Body of pancreas (tissue), 4 donors: ENCODE data around the gene GLI1. TPM values are rescaled to one million over a fixed set of nuclear protein-coding genes. Genes with fewer than 3 reads are reported as not detected.
A peak's percentile ranks its signal among the peaks of the same experiment; 100 is the strongest.
"Not testable (repeated sequence)": the region's sequence is repeated elsewhere in the genome, so short reads cannot be mapped to it uniquely, and the experiment has no call there.

Experiments used
- ATAC-seq: fragments of 150-250 bp; one replicate; pipeline ENCODE4 v1.9.1; 2016
- DNase-seq, 4 donors: peaks; one replicate each; pipeline ENCODE4 v3.0.0-alpha.2; 2019
- H3K27ac ChIP-seq, 4 donors: fragments of 200-600 bp; sonication (generic); 1 replicate in 3 of 4; 2 replicates in 1 of 4; pipeline versions ENCODE4 v1.5.1 to v1.6.1; 2016 to 2019; ENCODE audit warnings: mild to moderate bottlenecking in 1 of 4, mixed read lengths in 1 of 4, moderate library complexity in 1 of 4
- H3K27me3 ChIP-seq, 2 donors: fragments of 200-600 bp; sonication (generic); one replicate each; pipeline ENCODE4 v1.6.0; 2016; ENCODE audit warnings: mild to moderate bottlenecking in 1 of 2
- H3K36me3 ChIP-seq, 2 donors: fragments of 200-600 bp; sonication (generic); replicated peaks in 1 of 2; 2 replicates each; pipeline ENCODE4 v1.5.1; 2016; ENCODE audit warnings: low read depth in 2 of 2; ENCODE audit not compliant: insufficient read depth in 1 of 2
- H3K4me1 ChIP-seq: fragments of 200-600 bp; sonication (generic); one replicate; pipeline ENCODE4 v1.6.0; 2016
- H3K4me3 ChIP-seq, 2 donors: fragments of 200-600 bp; sonication (generic); 1 replicate in 1 of 2; 2 replicates in 1 of 2; pipeline ENCODE4 v1.5.1; 2016 to 2019
- H3K9me3 ChIP-seq, 3 donors: fragments of 200-600 bp; sonication (generic); 1 replicate in 2 of 3; 2 replicates in 1 of 3; pipeline ENCODE4 v1.5.1; 2016
- CTCF ChIP-seq, 7 experiments: fragments of 450-650 bp in 4 of 7; fragments of 200-600 bp in 3 of 7; sonication (generic) in 3 of 7; IDR thresholded peaks; one replicate each; pipeline ENCODE4 v1.5.1; 2016 to 2019; ENCODE audit warnings: antibody characterized with exemption in 7 of 7
- POLR2A ChIP-seq, 3 donors: fragments of 450-650 bp; IDR thresholded peaks; one replicate each; pipeline ENCODE4 v1.6.1; 2016; ENCODE audit warnings: antibody characterized with exemption in 3 of 3, mild to moderate bottlenecking in 2 of 3
- WGBS, 2 donors: methylation state at CpG; one replicate each; pipeline ENCODE4 v1.1.5; 2017; 5-methylcytosine and 5-hydroxymethylcytosine counted together
- intact Hi-C: fragments of 100-400 bp; cut with DNase I; formaldehyde crosslinking; loops from one replicate; pipeline ENCODE4 v1.15.1; 2023
- total RNA-seq, 2 donors: library from RNA; depleted of rRNA; stranded (reverse); fragments of >200 nt; gene quantifications; one replicate each; pipeline ENCODE4 v1.1.0, GENCODE V29; 2016

Gene GLI1
- total RNA-seq, 2 donors from 2014 or later: 1.0 TPM; not detected in 1

- H3K4me1 ChIP-seq: peaks cover 18% of the 10 kb centered on the region
- intact Hi-C loops: no loop called here
- DNase-seq (no peak), ATAC-seq (no peak)
- H3K9me3 ChIP-seq: no peaks in the 10 kb centered on the region
- no peak overlapping the region for H3K4me3 ChIP-seq
- no peaks in the 10 kb centered on the region for H3K27me3 ChIP-seq
- 98 to 100% methylated on average over 3 to 4 of the region's 4 CpGs for WGBS, 2 donors
- no peak for TF ChIP-seq CTCF (IDR thresholded peaks at IDR 0.05)
- no peak for TF ChIP-seq POLR2A (IDR thresholded peaks at IDR 0.05)
- no peak overlapping the region for H3K27ac ChIP-seq
- peaks cover 4 to 19% of the 10 kb centered on the region in 2 donors for H3K36me3 ChIP-seq
These were observed 51.6 kb downstream of the GLI1 start for GRCh38 chr12:57511161-57511560.

- intact Hi-C loops: no loop called here
- TF ChIP-seq POLR2A (IDR thresholded peaks at IDR 0.05) (no peak), CTCF (IDR thresholded peaks at IDR 0.05) (no peak)
- 94 to 98% methylated on average over 7 of the region's 7 CpGs for WGBS, 2 donors
- Histone ChIP-seq H3K4me1 (peaks cover 21% of the 10 kb centered on the region), H3K27ac (peak overlapping the region in 1 of 4 donors; percentile 5), H3K27me3 (no peaks in the 10 kb centered on the region), H3K9me3 (no peaks in the 10 kb centered on the region), H3K36me3 (peaks cover 4 to 22% of the 10 kb centered on the region in 2 donors), H3K4me3 (no peak overlapping the region)
- ATAC-seq: no peak
- no peak for DNase-seq
These were observed 52.2 kb downstream of the GLI1 start for GRCh38 chr12:57511588-57512325.

DNA sequence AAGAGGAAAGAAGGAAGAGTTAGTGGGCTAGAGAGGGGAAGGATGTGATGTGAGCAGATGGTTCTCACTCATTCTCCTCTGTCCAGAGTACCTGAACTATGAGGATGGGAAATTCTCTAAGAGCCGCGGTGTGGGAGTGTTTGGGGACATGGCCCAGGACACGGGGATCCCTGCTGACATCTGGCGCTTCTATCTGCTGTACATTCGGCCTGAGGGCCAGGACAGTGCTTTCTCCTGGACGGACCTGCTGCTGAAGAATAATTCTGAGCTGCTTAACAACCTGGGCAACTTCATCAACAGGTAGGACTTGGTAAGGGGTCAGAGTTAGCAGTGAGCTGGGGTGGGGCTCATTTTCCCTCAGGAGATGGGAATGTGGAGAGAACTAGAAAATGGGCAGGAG lies 53.1 kb downstream of the GLI1 start:
- Histone ChIP-seq H3K9me3 (no peaks in the 10 kb centered on the region), H3K4me3 (no peak overlapping the region), H3K36me3 (peaks cover 4 to 26% of the 10 kb centered on the region in 2 donors), H3K27me3 (no peaks in the 10 kb centered on the region), H3K27ac (no peak overlapping the region), H3K4me1 (peaks cover 30% of the 10 kb centered on the region)
- 78 to 81% methylated on average over 6 of the region's 6 CpGs for WGBS, 2 donors
- intact Hi-C loops: no loop called here
- ATAC-seq (no peak), DNase-seq (no peak)
- no peak for TF ChIP-seq CTCF (IDR thresholded peaks at IDR 0.05)
- TF ChIP-seq POLR2A (IDR thresholded peaks at IDR 0.05): no peak

DNA sequence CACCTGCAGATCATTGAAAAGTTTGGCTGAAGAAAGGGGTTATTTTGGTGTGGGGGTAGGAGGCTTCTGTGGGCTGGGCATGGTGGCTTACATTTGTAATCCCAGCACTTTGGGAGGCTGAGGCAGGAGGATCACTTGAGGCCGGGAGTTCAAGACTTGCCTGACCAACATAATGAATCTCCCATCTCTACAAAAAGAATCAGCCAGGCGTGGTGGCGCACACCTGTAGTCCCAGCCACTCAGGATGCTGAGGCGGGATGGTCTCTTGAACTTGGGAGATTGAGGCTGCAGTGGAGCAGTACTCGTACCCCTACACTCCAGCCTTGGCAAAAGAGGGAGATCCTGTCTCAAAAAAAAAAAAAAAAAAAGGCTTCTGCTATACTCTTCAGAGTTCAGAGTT lies 53.7 kb downstream of the GLI1 start:
- DNase-seq: no peak
- H3K4me1 ChIP-seq: peaks cover 36% of the 10 kb centered on the region
- no peaks in the 10 kb centered on the region for H3K9me3 ChIP-seq
- no peak overlapping the region for H3K4me3 ChIP-seq
- no peak for TF ChIP-seq CTCF (IDR thresholded peaks at IDR 0.05)
- no peak for TF ChIP-seq POLR2A (IDR thresholded peaks at IDR 0.05)
- peaks cover 4 to 26% of the 10 kb centered on the region in 2 donors for H3K36me3 ChIP-seq
- intact Hi-C loops: no loop called here
- no peak for ATAC-seq
- H3K27ac ChIP-seq: no peak overlapping the region
- WGBS, 2 donors: 95 to 99% methylated on average over 5 of the region's 5 CpGs
- H3K27me3 ChIP-seq: no peaks in the 10 kb centered on the region

DNA sequence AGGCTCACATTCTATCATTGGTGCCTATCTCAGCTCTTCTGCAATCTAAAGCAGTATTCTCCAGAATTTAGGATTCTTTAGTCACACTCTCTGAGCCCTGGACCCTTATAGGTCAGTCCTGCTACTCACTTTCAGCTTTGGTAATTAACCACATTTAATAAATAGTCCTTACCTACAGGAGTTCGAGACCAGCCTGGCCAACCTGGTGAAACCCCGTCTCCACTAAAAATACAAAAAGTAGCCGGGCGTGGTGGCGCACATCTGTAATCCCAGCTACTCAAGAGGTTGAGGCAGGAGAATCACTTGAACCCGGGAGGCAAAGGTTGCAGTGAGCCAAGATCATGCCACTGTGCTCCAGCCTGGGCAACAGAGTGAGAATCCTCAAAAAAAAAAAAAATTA lies 54.1 kb downstream of the GLI1 start:
- H3K27me3 ChIP-seq, ATAC-seq, H3K9me3 ChIP-seq, DNase-seq, H3K4me3 ChIP-seq, intact Hi-C loops: not testable (repeated sequence)
- Histone ChIP-seq H3K4me1 (peaks cover 40% of the 10 kb centered on the region), H3K27ac (peak overlapping the region in 1 of 4 donors; percentile 19), H3K36me3 (peaks cover 4 to 26% of the 10 kb centered on the region in 2 donors)
- WGBS, 2 donors: 86 to 90% methylated on average over 6 of the region's 6 CpGs

- WGBS, 2 donors: 59 to 67% methylated on average over 9 of the region's 9 CpGs
- not testable (repeated sequence) for H3K9me3 ChIP-seq
- H3K36me3 ChIP-seq: peaks cover 4 to 26% of the 10 kb centered on the region in 2 donors
These were observed 54.7 kb downstream of the GLI1 start for GRCh38 chr12:57514246-57514645.

More at GRCh38 chr12:57514246-57514645, 54.7 kb downstream of the GLI1 start:
- Histone ChIP-seq H3K27ac (peak overlapping the region in 3 of 4 donors; percentile 19 to 41 (median 34)), H3K4me1 (peaks cover 46% of the 10 kb centered on the region)
- DNase-seq, intact Hi-C loops, ATAC-seq, H3K4me3 ChIP-seq, H3K27me3 ChIP-seq: not testable (repeated sequence)
